ENCODE results near the gene SMARCAD1. TPM values are rescaled to one million over a fixed set of nuclear protein-coding genes. Genes with fewer than 3 reads are reported as not detected.

Gene SMARCAD1
- total RNA-seq = 10 to 100 TPM; 31.6 to 32.4 TPM

GRCh38 chr4:94207469-94208224 is at the start of gene SMARCAD1:
Gene SMARCAD1, plus strand, starts transcription at chr4:94207865. Its CDS starts 530 bp downstream, at chr4:94208395.

Other genes with a start within 250 kb of the SMARCAD1 start
- under 1 TPM; 0.24 to 0.45 TPM for gene HPGDS, start 135.0 kb downstream of the SMARCAD1 start, total RNA-seq
- gene PDLIM5, start 244.1 kb downstream of the SMARCAD1 start, total RNA-seq = 10 to 100 TPM; 14.9 to 15.0 TPM